ENCODE results near the gene ALOXE3. TPM values are rescaled to one million over a fixed set of nuclear protein-coding genes. Genes with fewer than 3 reads are reported as not detected.

Gene ALOXE3
- total and polyA plus RNA-seq, 4 donors = 0.17 to 1.8 (median 0.85) TPM

Small RNAs within 50 kb of the gene (small RNA-seq; reads per million reads assigned to genes)
- gene MIR4314 (ENCODE audit: low replicate concordance) = not detected

Other genes starting within 250 kb of the ALOXE3 start
- gene CHD3, start 229.7 kb downstream of the ALOXE3 start, total RNA-seq = 100 to 1,000 TPM in 1 of 2 donors, 10 to 100 TPM in 1; 87.0 to 100 TPM
- gene CHD3, start 229.7 kb downstream of the ALOXE3 start, polyA plus RNA-seq (ENCODE audit: insufficient read length in 2 of 2) = 100 to 1,000 TPM; 154 to 188 TPM
- gene RNF227, start 202.2 kb downstream of the ALOXE3 start, total RNA-seq = 1 to 10 TPM; 3.8 to 4.7 TPM
- 1 to 10 TPM; 6.0 to 6.7 TPM for gene RNF227, start 202.2 kb downstream of the ALOXE3 start, polyA plus RNA-seq (ENCODE audit: insufficient read length in 2 of 2)
- 1 to 10 TPM; 3.2 to 4.8 TPM for gene KCNAB3, start 188.7 kb downstream of the ALOXE3 start, total RNA-seq
- 10 to 100 TPM; 25.9 to 33.6 TPM for gene KCNAB3, start 188.7 kb downstream of the ALOXE3 start, polyA plus RNA-seq (ENCODE audit: insufficient read length in 2 of 2)
- 10 to 100 TPM; 21.5 to 31.5 TPM for gene TRAPPC1, start 186.6 kb downstream of the ALOXE3 start, total RNA-seq
- 100 to 1,000 TPM; 170 to 177 TPM for gene TRAPPC1, start 186.6 kb downstream of the ALOXE3 start, polyA plus RNA-seq (ENCODE audit: insufficient read length in 2 of 2)
- gene CNTROB, start 186.3 kb downstream of the ALOXE3 start, total RNA-seq = 10 to 100 TPM; 14.4 to 25.9 TPM
- gene CNTROB, start 186.3 kb downstream of the ALOXE3 start, polyA plus RNA-seq (ENCODE audit: insufficient read length in 2 of 2) = 10 to 100 TPM; 45.1 to 59.5 TPM
- gene GUCY2D, start 115.9 kb downstream of the ALOXE3 start, total RNA-seq = under 1 TPM; 0.10 to 0.39 TPM
- 1 to 10 TPM in 1 of 2 donors, under 1 TPM in 1; 0.84 to 2.3 TPM for gene GUCY2D, start 115.9 kb downstream of the ALOXE3 start, polyA plus RNA-seq (ENCODE audit: insufficient read length in 2 of 2)
- under 1 TPM; 0.06 to 0.10 TPM for gene ALOX15B, start 79.5 kb downstream of the ALOXE3 start, total RNA-seq
- gene ALOX15B, start 79.5 kb downstream of the ALOXE3 start, polyA plus RNA-seq (ENCODE audit: insufficient read length in 2 of 2) = under 1 TPM; 0.13 to 0.26 TPM
- under 1 TPM in 1 of 2 donors, not detected in 1; 0.30 TPM for gene ALOX12B, start 30.8 kb downstream of the ALOXE3 start, total RNA-seq
- gene ALOX12B, start 30.8 kb downstream of the ALOXE3 start, polyA plus RNA-seq (ENCODE audit: insufficient read length in 2 of 2) = 1 to 10 TPM in 1 of 2 donors, under 1 TPM in 1; 0.60 to 1.1 TPM
- gene HES7, start 5.6 kb upstream of the ALOXE3 start, total RNA-seq = under 1 TPM; 0.20 to 0.39 TPM
- gene HES7, start 5.6 kb upstream of the ALOXE3 start, polyA plus RNA-seq (ENCODE audit: insufficient read length in 2 of 2) = 1 to 10 TPM; 1.7 to 2.5 TPM
- gene PER1, start 33.9 kb upstream of the ALOXE3 start, total RNA-seq = 10 to 100 TPM; 28.0 to 29.4 TPM
- 10 to 100 TPM; 25.4 to 61.1 TPM for gene PER1, start 33.9 kb upstream of the ALOXE3 start, polyA plus RNA-seq (ENCODE audit: insufficient read length in 2 of 2)
- 10 to 100 TPM; 30.2 to 66.9 TPM for gene VAMP2, start 44.4 kb upstream of the ALOXE3 start, total RNA-seq
- 100 to 1,000 TPM; 413 to 414 TPM for gene VAMP2, start 44.4 kb upstream of the ALOXE3 start, polyA plus RNA-seq (ENCODE audit: insufficient read length in 2 of 2)
- 10 to 100 TPM; 19.0 to 48.1 TPM for gene TMEM107, start 57.9 kb upstream of the ALOXE3 start, total RNA-seq
- gene TMEM107, start 57.9 kb upstream of the ALOXE3 start, polyA plus RNA-seq (ENCODE audit: insufficient read length in 2 of 2) = 10 to 100 TPM; 22.3 to 22.8 TPM
- gene BORCS6, start 71.7 kb upstream of the ALOXE3 start, total RNA-seq = 1 to 10 TPM; 3.7 to 6.7 TPM
- 1 to 10 TPM; 6.3 to 6.8 TPM for gene BORCS6, start 71.7 kb upstream of the ALOXE3 start, polyA plus RNA-seq (ENCODE audit: insufficient read length in 2 of 2)
- 10 to 100 TPM in 1 of 2 donors, 1 to 10 TPM in 1; 8.6 to 15.4 TPM for gene AURKB, start 92.1 kb upstream of the ALOXE3 start, total RNA-seq
- 10 to 100 TPM; 13.1 to 17.9 TPM for gene AURKB, start 92.1 kb upstream of the ALOXE3 start, polyA plus RNA-seq (ENCODE audit: insufficient read length in 2 of 2)
- 10 to 100 TPM; 11.2 to 14.6 TPM for gene CTC1, start 129.5 kb upstream of the ALOXE3 start, total RNA-seq
- 10 to 100 TPM; 23.6 to 30.6 TPM for gene CTC1, start 129.5 kb upstream of the ALOXE3 start, polyA plus RNA-seq (ENCODE audit: insufficient read length in 2 of 2)
- 10 to 100 TPM; 17.4 to 23.1 TPM for gene PFAS, start 130.8 kb upstream of the ALOXE3 start, total RNA-seq
- gene PFAS, start 130.8 kb upstream of the ALOXE3 start, polyA plus RNA-seq (ENCODE audit: insufficient read length in 2 of 2) = 10 to 100 TPM; 32.6 to 38.1 TPM
- gene RANGRF, start 170.2 kb upstream of the ALOXE3 start, total RNA-seq = 10 to 100 TPM in 1 of 2 donors, 1 to 10 TPM in 1; 9.2 to 19.6 TPM
- gene RANGRF, start 170.2 kb upstream of the ALOXE3 start, polyA plus RNA-seq (ENCODE audit: insufficient read length in 2 of 2) = 10 to 100 TPM; 37.7 to 40.5 TPM
- gene SLC25A35, start 176.9 kb upstream of the ALOXE3 start, total RNA-seq = 1 to 10 TPM in 1 of 2 donors, under 1 TPM in 1; 0.69 to 2.9 TPM
- 1 to 10 TPM; 3.7 to 5.1 TPM for gene SLC25A35, start 176.9 kb upstream of the ALOXE3 start, polyA plus RNA-seq (ENCODE audit: insufficient read length in 2 of 2)
- gene ARHGEF15, start 191.7 kb upstream of the ALOXE3 start, total RNA-seq = 1 to 10 TPM; 2.8 to 4.7 TPM
- 1 to 10 TPM; 8.1 to 9.4 TPM for gene ARHGEF15, start 191.7 kb upstream of the ALOXE3 start, polyA plus RNA-seq (ENCODE audit: insufficient read length in 2 of 2)
- not detected for gene ODF4, start 221.3 kb upstream of the ALOXE3 start, total RNA-seq
- not detected for gene ODF4, start 221.3 kb upstream of the ALOXE3 start, polyA plus RNA-seq (ENCODE audit: insufficient read length in 2 of 2)